ENCODE results near the gene VWA3B.

The VWA3B gene

GRCh38 chr2:98164256-98164655 is 77.3 kb downstream of the VWA3B start:
- no peak for TF ChIP-seq ZFX (IDR thresholded peaks at IDR 0.05)
- TF ChIP-seq CTCF (conservative IDR thresholded peaks at IDR 0.05) = no peak
- H3K27ac ChIP-seq = no peak overlapping the region

- H3K27ac ChIP-seq = no peak overlapping the region
- TF ChIP-seq ZFX (IDR thresholded peaks at IDR 0.05) = no peak
- no peak for TF ChIP-seq CTCF (conservative IDR thresholded peaks at IDR 0.05)
Observed at GRCh38 chr2:98165516-98166071, 78.6 kb downstream of the VWA3B start.

GRCh38 chr2:98167916-98168315 is 80.9 kb downstream of the VWA3B start:
- TF ChIP-seq ZFX (IDR thresholded peaks at IDR 0.05) (no peak), CTCF (conservative IDR thresholded peaks at IDR 0.05) (no peak)
- no peak overlapping the region for H3K27ac ChIP-seq

GRCh38 chr2:98170076-98170475 is 83.1 kb downstream of the VWA3B start:
- H3K27ac ChIP-seq = no peak overlapping the region
- no peak for TF ChIP-seq CTCF (conservative IDR thresholded peaks at IDR 0.05)
- TF ChIP-seq ZFX (IDR thresholded peaks at IDR 0.05) = no peak

GRCh38 chr2:98172150-98172765 is 85.3 kb downstream of the VWA3B start:
- TF ChIP-seq ZFX (IDR thresholded peaks at IDR 0.05) (no peak), CTCF (conservative IDR thresholded peaks at IDR 0.05) (no peak)
- no peak overlapping the region for H3K27ac ChIP-seq

- H3K27ac ChIP-seq = no peak overlapping the region
- TF ChIP-seq ZFX (IDR thresholded peaks at IDR 0.05) (no peak), CTCF (conservative IDR thresholded peaks at IDR 0.05) (no peak)
Observed at GRCh38 chr2:98172951-98173350, 86.0 kb downstream of the VWA3B start.

GRCh38 chr2:98175811-98176210 is 88.8 kb downstream of the VWA3B start:
- no peak overlapping the region for H3K27ac ChIP-seq
- TF ChIP-seq ZFX (IDR thresholded peaks at IDR 0.05) (no peak), CTCF (conservative IDR thresholded peaks at IDR 0.05) (peak; percentile 13; the same call in 1 of the 2 replicates)
